Posterior vena cava (tissue), 2 donors: ENCODE data around the gene ANGPTL2. TPM values are rescaled to one million over a fixed set of nuclear protein-coding genes. Genes with fewer than 3 reads are reported as not detected.

ENCODE experiments used
- DNase-seq: peaks from one replicate; pipeline ENCODE4 v3.0.0-alpha.2; 2020; ENCODE audit warnings: low spot score
- intact Hi-C, 2 donors: fragments of 100-400 bp; cut with DNase I; formaldehyde crosslinking; loops; one replicate each; pipeline versions ENCODE4 v1.14.1 to v1.14.2; 2022 to 2023
- total RNA-seq, 2 donors: library from RNA; stranded (reverse); fragmentation: NEBNext Ultra II Directional; extraction: Animal tissue kit (Norgen Biotek cat#: 25700); gene quantifications; one replicate each; pipeline ENCODE4 v1.2.1, GENCODE V29; 2021
- donor health status: DM: yes; HTN: yes; CAD: no.
- donor health status: DM: yes; HTN: yes; CAD: no.

ANGPTL2 gene
- total RNA-seq, 2 donors from 2014 or later = 45.7 to 55.9 TPM

- intact Hi-C loops = no loop called here
- no peak for DNase-seq
Measured at GRCh38 chr9:127139071-127139731, 16.8 kb upstream of the ANGPTL2 start.

- DNase-seq = no peak
- intact Hi-C loops = no loop called here
Measured at GRCh38 chr9:127138444-127138843, 16.0 kb upstream of the ANGPTL2 start.

- intact Hi-C loops = no loop called here
- no peak for DNase-seq
Measured at GRCh38 chr9:127137640-127138360, 15.4 kb upstream of the ANGPTL2 start.

GRCh38 chr9:127136880-127137639, 14.6 kb upstream of the ANGPTL2 start:
- intact Hi-C loops = no loop called here

GRCh38 chr9:127136081-127136879, 13.8 kb upstream of the ANGPTL2 start:
- peak; percentile 57 for DNase-seq
- intact Hi-C loops = no loop called here

More at GRCh38 chr9:127136880-127137639, 14.6 kb upstream of the ANGPTL2 start:
- DNase-seq = peak; percentile 26

DNA sequence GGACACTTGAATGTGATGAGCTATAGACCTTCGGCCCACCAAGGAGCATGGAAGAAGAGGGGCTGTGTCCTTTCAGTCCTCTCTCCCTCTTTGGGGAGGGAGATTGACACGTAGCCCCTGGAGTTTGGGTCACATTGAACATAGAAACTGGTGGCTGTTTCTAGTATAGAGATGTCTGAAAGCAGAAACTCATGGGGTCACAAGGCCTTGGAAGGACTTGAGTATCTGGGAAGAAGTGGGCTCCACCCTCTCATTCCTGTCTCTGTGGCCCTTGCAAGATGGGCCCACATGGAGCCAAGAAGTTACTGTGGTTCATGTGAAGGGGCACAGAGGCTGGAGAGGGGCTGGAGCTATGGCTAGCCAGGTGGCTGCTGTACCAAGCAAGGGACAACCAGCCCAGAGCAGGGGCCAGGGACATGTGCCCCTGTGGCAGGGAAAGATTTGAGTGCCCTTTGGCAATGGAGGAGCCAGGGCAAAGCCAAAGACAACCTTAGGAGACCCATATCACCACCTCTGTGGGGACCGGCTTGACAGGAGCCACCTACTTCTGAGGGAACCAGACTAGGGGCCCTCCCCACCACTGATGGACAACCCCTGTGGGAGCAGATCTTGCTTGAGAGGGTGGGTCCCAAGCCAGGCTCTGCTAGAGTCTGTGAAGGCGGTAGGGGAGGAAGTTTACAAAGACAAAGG, 12.8 kb upstream of the ANGPTL2 start:
- intact Hi-C loops = no loop called here
- no peak for DNase-seq

- intact Hi-C loops = no loop called here
- DNase-seq = no peak
Measured at GRCh38 chr9:127133739-127134167, 11.3 kb upstream of the ANGPTL2 start.

DNA sequence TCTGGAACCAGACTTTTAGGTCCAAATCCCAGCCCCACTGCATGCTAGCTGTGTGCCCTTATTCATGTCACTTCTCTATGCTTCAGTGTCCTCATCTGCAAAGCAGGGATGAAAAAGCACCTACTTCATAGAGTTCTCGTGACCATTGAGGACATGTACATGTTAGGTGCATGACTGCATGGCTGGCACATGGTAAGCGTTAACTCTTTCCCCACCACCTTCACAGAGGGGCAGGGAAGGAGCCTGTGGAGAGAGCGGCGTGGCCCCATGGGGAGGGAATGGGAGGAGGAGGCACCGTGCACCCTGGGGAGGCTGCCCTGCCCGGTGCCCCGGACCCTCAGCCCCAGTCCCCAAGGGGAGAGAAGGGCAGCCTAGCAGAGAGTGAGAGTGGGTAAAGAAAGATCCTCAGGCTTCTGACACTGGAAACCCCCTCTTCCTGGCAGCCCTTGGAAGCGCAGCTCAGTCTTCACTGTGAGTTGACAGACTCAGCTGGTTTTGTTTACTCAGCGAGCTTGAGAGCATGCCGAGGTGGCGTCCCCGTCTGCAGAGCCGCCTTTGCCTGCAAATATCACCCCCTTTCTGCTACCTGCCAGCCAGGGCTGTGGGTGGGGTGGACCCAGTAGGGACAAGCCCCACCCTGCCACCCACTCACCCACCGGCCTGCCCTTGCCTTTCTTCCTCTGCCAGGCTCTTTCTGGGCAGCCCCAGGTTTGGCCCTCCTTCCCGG, 10.6 kb upstream of the ANGPTL2 start:
- DNase-seq = no peak
- intact Hi-C loops = no loop called here

DNA sequence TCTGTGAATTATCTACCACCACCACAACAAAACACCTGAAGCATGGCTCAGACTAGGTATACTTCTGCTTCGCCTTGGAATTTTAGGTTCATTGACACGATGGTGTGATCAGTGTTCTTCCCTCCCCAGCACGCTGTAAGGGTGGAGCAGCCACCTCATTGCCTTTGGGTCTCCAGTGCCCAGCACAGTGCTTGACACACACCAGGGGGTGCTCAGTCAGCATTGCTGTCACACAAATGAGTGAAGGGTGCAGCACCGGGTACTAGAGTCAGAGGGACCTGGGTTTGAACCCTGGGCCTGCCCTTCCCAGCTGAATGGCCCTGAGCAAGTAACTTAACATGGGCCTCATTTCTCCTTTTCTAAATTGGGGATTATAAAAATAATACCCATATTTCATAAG, 9.9 kb upstream of the ANGPTL2 start:
- intact Hi-C loops = no loop called here
- DNase-seq = no peak

GRCh38 chr9:127131871-127132270, 9.4 kb upstream of the ANGPTL2 start:
- intact Hi-C loops = no loop called here
- DNase-seq = no peak

GRCh38 chr9:127130661-127131538, 8.5 kb upstream of the ANGPTL2 start:
- no peak for DNase-seq
- intact Hi-C loops = no loop called here

DNA sequence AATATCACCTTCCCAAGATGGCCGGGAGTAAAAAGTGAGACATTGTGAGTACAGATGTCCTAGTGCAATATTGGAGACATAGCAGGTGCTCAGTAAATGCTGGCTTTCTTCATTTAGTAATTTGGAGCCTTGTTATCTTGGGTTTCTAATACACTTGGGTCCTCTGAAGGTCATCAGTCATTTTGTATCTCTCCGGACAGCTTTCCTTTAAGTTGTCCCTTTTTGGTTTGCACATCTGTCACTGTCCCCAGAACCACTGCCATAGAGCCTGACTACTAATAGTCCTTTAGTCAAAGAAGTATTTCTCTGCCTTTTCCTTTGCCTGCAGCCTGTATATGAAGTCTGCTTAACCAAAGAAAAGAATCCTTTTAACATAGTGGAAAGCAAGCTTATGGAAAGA, 7.8 kb upstream of the ANGPTL2 start:
- no peak for DNase-seq
- intact Hi-C loops = no loop called here

DNA sequence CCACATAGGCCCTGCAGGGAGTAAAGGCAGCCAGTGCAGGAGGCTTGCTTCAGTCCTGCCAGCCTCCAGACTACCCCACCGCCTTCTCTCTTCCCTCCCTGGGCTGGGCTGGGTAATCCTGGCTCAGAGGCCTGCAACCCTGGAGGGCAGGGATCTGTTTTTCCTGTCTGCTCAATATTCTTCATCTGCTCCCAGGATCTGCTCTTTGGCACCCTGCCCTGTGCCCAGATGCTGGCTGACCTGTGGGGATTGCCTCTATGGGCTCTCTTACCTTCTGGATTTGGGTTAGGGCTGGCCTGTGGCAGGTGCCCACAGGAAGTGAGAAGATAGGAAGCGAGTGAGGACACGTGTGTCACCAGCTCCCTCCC, 7.3 kb upstream of the ANGPTL2 start:
- DNase-seq = no peak
- intact Hi-C loops = no loop called here

DNA sequence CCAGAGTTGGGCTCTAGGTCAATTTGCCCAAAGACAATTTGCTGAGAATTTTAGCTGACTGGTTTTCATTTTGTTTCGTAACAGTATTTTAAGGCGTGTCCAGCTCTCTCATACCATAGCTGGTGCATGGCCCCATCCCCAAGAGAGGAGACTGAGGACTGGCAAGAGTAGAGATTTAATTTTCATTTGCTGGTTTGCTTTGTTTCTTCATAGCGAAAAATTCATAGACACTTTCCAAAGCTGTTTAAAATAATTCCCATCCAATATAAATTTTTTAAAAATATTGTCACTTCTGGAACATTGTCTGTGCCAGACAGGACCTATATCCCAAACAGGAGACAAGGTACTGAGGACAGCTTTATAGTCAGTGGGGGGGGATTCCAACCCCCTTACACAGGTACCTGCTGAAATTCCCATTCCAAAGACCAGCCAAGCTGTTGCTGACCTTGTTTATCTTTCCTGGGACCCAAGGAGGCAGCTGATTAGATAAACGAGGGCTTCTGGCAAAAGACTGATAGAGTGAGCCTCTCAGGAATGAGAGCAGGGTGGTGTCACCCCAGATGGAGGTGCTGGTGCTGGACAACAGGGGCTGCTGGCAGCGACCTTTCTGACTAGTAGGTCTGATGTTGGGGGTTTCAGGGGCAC, 6.8 kb upstream of the ANGPTL2 start:
- DNase-seq = no peak
- intact Hi-C loops = no loop called here

GRCh38 chr9:127128341-127129072, 6.1 kb upstream of the ANGPTL2 start:
- intact Hi-C loops = no loop called here
- peak; percentile 88 for DNase-seq

DNA sequence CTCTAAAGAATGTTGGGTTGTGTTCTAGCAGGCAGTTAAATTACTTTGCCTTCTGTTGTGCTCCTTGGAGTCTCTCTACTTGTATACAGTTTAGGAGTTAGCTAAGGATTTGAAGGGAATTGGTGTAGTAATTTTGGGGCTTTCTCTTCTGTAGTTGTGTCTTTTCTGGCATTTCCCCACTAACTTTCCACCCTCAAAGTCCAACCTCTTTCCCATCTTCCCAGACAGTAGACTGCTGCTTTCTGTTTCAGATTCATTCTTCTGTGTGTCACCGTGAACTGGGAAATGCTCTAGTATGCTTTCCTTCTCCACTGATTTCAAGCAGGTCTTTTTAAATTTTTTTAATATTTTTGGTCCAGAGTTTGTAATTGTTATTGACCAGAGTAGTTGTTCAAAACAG, 4.5 kb upstream of the ANGPTL2 start:
- no peak for DNase-seq
- intact Hi-C loops = no loop called here
